ENCODE results near the gene NUDT8.
"Not testable (repeated sequence)": the region's sequence is repeated elsewhere in the genome, so short reads cannot be mapped to it uniquely, and the experiment has no call there.

Gene NUDT8, protein sequence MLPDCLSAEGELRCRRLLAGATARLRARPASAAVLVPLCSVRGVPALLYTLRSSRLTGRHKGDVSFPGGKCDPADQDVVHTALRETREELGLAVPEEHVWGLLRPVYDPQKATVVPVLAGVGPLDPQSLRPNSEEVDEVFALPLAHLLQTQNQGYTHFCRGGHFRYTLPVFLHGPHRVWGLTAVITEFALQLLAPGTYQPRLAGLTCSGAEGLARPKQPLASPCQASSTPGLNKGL

DNA sequence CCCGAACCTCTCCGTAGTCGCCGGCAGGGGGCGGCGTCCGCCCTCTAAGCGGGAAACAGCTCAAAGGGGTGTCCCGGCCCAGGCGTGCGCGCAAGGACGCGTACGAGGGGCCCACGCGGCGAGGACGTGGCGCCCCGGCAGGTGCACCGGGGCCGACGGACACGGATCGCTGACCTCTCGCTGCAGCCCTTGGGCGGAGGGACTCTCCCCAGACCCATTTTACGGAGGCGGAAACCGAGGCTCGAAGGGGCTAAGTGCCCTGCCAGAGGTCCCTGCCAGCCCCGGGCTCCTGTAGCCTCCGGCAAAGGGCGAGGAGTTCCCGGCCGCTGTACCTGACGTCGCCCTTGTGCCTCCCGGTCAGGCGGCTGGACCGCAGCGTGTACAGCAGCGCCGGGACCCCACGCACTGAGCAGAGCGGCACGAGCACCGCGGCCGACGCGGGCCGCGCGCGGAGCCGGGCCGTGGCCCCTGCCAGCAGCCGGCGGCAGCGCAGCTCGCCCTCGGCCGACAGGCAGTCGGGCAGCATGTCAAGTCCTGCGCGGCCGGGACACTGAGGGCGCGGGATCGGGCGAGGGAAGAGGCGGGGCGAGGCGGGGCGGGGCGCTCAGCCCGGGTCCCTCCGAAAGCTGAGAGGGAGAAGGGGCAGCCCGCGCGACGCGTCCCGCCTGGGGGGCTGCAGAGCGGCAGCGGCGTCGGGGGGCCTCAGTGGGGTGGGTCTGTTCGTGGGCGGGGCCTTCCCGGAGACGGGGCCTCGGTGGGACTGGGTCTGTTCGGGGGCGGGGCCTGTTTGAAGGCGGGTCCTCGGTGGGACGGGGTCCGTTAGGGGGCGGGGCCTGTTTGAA is at the start of gene NUDT8:
Gene NUDT8 (minus strand): TSS at position 552 of the 842 bp plus-strand sequence. CDS start 26 bp downstream, at position 526.
- DNase-seq: peak; percentile 76

DNA sequence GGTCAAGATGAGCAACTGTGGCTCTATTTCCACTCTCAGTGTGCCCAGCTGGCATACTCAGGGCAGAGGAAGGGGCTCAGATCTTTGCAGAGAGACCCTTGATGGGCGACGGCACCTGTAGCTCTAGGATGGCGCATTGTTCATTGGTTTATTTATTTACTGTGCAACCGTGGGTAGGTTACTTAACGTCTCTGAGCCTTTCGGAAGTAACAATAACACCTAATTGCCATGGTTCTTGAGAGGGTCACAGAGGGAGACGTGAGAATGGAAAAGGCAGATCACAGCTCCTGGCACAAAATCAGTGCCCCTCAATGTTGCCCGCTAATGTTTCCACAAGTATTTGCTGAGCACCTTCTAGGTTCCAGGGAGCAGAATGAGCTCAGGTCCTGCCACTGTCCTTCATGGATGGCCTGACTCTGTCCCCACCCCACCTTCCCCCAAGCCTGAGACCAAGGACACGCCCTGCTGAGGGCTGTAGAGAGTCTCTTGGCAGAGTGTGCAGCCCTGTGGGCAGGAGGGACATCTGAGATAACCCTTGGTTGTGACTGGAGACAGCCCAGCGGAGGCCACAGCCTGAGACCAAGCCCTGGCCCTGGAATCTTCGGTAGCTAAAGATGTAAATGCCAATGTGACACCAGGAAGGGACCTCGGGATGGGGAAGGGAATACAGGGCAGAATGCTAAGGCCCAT is 45.5 kb upstream of the NUDT8 start:
- DNase-seq: no peak

DNA sequence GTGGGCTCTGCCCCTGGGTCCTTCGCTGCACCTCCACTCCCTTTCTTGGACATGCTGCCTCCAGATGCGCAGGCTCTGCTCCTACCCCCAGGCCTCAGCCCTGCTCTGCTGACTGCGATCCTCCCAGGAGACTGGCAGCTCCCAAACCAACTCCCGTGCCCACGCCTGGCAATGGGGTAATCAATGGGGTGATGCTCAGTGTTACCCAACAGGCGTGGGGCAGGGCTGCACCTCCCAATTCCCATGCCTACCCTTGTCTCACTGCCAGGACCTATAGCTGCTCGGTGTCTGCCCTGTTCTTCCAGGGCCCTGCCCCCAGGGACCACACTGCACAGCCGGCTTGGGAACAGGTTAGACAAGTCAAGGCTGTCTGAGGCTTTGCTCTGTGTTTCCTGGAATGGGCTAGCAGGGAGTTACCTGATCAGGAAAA is 44.7 kb upstream of the NUDT8 start, which contains the start of gene ALDH3B2:
Gene ALDH3B2 (minus strand): TSS at position 182 of the 430 bp plus-strand sequence. CDS start 7,688 bp downstream, outside the sequence.
- no peak for DNase-seq

DNA sequence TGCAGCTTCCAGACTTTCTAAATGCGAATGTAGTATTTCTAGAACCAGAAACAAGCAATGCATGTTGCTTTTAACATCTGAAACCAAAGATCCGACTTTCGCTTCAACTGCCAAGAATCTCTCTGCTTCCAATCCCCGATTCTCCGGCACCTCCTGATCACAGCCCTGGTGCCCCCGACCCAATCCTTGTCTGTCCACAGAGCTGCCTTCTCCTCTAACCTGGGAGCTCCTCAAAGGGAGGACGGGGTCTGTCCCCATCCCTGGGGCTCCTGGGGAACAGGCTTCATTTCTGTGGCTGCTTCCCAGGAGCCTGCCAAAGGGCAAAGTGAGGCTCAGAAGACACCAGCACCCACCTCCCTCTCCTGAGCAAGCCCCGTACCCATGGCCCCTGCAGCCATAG is 44.2 kb upstream of the NUDT8 start:
- DNase-seq: no peak

DNA sequence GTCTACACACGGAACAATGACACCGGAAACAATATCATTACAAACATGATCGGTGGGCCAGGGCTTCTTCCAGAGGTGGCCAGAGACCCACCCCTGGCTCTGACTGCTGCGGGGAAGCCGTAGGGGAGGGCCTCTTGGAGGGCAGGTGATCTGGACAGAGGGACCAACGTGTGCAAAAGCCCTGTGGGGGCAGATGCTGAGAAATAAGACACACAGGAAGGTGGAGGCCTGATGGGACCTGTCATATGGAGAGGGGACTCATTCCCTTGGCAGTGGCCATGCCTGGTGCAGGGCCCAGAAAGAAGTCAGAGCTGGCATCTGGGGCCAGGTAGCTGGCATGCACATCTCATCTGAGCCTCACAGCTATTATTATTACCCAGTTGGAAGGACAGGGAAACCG is 43.6 kb upstream of the NUDT8 start:
- no peak for DNase-seq

DNA sequence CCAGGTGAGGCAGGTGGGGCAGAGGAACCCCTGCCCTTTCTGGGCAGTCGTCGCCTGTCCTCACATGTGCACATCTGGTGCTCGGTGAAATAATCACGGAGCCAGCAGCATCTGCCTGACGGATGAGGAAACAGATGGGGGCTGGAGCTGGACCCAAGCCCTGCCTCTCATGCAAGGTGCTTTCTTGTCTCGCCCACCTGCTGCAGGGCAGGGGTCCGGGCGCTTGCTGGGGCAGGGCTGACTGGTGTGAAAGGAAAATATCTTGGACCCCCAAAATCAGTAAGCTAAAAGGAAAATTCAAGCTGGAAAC is 41.4 kb upstream of the NUDT8 start:
- no peak for DNase-seq

DNA sequence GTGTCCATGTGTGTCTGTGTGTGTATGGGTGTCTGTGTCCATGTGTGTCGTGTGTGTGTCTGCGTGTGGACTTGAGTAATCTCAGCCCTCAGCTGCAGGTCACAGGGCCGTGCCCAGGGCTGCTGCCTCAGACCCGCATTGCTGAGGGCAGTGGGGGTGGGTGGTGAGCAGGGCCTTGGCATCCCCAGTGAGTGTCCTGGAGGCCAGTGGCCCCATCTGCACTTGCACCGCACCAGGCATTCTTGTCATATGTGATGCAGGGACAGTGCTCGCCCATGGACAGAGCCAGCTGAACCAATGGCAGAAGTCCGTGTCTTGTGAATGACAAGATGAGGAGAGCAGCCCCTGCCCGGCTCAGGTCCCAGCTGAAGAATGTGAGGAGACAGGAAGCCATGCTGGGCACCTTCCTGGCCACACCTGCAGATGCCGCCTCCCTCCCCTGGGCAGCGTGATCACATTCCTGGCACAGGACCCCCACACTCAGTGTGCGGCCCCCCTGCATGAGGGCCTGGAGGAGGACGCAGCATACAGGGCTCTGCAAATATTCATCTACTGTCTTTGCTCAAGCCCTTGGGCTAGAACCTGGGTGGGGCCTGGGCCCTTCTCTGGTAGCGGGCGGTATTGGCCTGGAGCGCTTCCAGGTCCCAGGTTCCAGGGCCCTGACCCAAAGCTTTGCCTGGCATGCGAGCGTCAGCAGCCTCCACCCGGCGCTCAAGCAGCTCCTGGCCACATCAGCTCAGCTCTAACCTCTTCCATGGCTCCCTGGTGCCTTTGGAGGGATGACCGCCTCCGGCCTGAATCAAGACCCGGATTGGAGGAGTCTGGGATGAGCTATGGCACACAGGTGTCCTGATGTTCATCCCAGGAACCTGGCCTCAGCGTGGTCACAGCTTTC is 40.8 kb upstream of the NUDT8 start:
- no peak for DNase-seq

DNA sequence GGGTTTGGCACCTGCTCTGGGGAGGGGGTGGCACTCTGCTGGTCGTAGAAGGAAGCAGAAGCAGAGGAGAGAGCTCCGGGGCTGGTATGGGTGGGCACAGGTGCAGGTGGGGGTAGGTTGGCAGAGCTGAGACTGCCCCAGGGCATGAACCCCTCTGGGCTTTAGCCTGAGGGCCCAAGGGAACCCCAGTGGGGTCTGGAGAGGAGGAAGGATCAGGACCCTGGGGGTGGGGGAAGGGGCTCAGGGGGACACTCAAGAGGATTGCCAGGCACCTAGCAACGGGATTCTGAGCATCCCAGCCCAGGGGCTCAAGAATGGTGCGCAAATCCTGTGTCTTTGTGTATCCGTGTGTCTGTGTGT is 38.4 kb upstream of the NUDT8 start:
- no peak for DNase-seq

DNA sequence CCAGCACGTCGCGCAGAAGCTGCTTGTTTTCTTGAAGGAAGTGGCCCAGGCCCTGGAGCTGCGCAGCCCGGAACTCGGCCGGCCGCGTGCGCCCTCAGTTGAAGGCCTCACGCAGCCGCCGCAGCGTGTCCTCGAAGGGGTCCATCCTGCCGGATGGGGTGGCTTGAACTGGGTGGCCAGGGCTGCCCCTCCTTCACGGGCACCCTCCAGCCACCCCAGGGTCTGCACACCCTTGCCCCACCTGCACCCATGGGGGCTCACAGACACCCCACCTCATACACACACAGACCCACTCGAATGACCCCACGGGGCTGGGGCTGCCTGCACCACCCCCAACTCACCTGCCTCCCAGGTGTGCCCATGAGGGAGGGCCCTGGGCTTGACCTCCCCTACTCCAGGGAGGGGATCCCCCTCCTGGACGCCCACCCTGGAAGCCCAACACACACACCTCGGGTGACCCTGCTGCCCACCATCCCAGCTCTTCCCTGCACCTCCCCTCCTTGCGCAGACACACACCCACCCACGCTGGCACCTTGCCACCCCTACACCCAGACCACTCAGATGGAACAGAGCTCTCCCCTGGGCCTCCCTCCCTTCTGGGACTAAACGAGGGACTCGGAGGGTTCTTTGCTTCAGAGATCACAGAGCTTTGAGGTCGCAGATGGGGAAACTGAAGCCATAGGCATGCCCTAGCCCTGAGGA is 37.9 kb upstream of the NUDT8 start:
- DNase-seq: no peak

DNA sequence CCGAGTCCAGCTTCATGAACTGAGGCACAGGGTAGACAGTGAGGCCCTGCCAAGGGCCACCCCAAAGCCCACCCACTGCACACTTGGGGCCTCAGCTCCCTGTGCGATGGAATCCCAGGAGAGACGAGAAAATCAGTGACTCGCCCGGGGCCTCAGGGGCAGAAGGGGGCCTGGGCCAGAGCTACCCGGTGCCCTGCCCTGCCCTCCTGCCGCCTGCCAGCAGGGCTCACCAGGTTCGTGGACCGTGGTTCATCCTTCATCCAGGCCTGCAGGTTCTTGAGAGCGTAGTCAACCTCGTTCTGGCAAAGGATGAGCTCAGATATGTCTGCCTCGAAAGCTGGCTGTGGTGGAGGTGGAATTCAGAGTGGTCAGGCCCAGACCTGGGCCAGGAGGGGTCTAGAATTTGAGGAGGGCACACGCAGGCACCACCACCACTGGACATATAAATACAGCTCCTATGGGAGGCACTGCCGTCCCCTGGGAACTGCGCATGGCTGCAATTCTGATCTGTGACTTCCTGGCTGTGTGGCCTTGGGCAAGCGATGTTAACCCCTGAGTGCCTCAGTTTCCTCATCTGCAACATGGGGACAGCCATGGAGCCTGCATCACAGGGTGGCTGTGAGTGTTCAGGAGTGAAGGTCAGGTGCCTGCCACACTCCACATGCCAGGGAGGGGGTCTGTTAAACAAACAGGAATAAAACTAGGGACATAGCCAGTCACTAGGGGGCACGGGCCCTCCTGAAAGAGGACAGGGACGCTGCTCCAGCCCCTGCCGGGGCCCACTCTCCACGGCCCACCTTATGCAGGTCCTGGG is 37.1 kb upstream of the NUDT8 start:
- DNase-seq: no peak

DNA sequence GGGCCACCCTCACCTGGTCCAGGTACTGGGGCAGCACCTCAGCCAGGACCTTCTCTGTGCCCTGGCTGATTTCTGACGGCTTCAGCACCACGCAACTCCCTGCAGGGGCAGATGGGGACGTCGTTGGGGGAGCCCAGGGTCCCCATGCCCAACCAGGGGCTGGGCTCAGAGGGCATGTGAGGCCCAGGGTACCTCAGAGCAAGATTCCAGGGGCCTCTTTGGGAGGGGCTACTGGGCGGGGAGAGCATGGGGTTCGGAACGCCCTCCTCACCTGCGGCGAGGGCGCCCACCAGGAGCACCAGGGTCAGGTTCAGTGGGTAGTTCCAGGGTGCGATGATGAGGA is 36.5 kb upstream of the NUDT8 start:
- DNase-seq: no peak

DNA sequence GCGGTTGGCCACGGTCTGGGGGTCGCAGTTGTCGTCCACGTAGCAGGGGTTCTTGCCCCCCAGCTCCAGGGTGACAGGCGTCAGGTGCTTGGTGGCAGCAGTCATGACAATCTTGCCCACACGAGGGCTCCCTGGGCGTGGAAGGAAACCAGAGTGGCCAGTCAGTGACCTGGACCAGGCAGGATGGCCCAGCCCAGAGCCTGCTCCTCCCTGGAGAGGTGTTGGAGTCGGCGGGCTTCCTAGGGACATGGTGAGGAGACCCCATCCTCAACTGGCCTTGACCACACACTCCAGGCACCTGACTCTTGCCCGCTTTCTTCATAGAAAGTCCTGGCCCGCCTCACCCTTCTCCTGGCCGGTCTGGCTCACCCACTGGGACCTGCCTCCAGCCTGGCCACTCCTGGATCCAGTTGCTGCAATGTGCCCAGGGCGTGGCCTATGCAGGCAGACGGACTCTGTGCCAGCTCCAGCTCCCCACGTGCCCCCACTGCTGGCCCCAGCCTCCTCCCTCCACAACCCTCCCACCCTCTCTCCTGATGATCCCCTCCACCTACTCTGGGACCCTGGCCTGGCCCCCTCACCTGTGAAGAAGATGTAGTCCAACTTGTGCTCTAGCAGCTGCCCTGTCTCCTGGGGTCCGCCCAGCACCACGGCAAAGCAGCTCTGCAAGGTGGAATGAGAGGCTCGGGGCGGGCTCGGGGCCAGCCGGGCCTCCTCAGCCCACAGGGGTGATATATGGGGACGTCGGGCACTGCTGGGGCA is 36.0 kb upstream of the NUDT8 start:
- no peak for DNase-seq

DNA sequence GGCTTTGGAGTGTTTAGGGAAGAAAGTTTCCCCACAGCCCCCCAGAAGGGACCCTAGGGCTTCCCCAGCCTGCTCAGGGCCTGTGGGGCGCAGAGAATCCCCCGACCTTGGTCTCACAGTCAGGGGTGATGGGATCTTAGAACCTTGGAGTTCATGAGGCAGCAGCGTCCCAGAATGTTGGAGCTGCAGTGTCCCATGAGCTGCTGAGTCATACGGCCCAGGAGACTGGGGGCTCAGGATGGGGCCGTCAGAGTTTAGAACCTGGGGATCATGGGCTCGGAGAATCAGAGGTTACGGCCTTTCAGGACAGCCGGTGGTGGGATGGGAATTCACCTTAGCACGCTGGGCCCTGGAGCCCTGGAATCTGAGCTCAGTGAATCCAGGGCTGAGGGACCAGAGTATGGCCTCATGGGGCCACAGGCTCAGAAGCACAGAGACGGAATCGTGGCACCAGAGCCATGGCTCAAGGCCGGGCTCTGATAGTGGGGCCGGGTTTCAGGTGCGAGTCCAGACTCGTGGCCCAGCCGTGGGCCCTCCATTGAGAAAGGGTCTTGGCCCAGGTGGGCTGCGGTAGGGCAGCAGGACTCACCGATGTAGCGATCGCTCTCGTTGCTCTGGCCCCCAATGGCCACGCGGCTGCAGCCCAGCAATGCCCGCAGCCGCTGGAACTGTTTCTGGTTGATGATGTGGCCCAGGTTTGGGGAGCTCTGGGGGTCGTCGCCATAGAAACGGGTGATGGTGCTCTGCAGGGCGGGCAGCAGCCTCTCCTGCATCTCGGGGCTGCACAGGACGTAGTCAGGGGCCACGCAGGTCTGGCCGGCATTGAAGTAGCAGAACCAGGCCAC is 35.2 kb upstream of the NUDT8 start:
- DNase-seq: no peak

DNA sequence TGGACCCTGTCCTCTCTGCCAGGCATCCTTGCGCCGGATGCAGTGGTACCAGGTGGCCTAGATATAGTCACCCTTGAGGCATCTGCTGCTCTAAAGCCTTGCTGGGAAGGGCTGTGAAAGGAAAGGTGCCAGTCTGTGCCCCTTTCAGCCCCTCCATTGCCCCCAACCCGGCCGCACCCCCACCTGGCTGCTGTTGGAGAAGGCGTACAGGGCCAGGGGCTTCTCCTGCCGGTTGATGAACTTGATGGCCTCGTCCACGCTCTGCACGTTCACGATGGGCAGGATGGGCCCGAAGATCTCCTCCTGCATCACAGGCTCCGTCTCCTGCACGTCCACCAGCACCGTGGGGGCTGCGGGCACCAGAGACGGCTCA is 34.5 kb upstream of the NUDT8 start:
- DNase-seq: no peak

DNA sequence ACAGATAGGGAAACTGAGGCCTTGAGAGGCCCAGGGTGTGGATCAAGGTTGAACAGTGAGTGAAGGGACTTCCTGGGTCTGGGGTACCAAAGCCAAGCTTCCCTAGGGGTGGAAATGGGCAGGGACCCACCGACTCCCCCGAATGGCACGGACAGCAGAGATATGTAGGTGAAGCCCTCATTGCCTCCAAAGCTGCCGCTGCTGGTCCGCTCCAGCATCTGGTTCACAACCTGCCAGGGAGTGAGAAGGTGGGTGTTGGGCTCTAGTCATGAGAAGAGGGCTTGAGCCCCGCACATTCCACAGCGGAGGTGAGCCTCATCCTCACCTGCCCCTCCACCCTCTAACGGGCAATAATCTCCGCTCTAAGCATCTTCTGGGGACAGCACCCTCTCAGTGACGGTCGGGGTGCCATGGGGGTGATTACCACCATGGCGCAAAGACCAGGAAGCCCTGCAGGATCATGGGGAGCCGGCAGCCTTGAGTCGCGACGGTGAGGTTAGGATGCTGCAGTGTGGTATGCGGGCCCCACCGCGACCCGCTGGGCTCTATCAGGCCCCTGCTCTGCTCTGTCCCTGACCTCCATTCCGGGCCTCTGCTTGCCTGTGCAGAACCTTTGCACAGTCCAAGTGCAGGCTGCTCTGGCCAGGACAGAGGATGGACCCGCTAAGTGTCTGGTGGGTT is 33.9 kb upstream of the NUDT8 start:
- DNase-seq: no peak

DNA sequence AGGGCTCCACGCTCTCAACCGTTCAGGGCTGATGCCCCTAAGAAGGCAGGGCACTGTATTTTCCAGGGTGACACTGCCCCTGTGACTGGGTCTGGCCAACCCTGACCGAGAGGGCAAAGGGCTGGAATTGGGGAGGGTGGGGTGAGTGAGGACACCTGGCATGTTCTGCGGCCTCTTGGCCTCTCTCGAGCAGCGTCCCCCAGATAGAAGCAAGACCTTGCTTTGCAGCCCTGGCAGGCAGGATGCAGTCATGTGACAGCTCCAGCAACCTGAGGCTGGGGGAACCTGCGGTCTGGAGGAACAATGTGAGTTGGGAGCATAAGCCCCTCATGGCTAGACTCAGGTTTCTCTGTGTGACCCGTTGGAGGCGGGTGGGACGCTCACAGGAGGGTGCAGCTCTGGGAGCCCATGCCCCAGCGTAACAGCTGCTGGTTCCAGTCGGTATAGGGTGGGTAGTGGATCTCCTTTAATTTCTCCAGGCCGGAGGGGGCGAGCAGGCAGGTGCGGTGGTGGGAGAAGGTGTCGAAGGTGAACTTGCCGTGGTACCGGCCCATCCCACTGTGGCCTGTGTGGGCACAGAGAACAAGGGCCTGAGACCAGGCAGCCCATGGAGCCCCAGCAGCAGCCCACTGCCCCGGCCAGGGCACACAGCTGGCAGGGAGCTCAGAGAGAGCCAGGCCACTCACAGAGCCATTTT is 33.2 kb upstream of the NUDT8 start:
- DNase-seq: no peak

DNA sequence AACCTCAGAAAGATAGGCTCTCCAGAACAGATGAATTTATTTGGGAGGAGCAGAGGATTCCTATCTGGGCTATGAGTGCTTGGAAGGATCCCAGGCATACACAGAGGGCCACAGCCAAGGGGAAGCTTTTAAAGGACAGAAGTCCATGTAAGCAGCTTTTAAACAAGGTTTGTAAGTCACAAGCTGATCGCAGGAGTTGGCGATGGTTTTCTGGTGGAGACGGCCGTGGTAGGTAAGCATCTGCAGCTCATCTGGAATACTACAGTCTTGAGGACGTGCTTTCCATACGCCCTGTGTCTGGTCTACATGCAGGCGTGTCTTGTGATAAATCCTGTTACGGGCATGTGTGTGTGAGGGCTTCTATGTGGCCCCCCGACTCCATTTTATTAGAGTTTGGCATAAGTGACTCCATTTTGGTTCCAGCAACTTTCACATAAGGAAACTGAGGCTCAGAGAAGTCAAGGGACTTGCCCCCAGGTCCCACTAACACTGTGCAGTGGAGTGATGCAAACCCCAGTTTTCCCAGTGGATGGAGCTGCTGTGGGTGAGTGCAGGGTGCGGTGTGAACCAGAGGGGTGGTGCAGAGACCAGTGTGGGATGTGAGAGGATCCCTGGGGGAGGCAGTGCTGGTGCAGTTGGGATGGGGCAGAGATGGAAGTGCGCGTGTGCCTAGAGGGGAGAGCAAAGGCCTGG is 32.6 kb upstream of the NUDT8 start:
- DNase-seq: no peak

DNA sequence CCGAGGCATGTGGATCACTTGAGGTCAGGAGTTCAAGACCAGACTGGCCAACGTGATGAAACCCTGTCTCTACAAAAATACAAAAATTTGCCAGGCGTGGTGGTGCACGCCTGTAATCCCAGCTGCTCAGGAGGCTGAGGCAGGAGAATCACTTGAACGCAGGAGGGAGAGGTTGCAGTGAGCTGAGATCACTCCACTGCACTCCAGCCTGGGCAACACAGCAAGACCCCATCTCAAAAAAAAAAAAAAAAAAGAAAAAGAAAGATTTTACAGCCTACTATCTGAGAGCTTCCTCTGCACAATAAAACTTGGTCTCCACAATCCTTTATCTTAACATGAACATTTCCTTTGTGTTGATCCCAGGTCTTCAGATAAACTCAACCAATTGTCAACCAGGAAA is 31.0 kb upstream of the NUDT8 start:
- not testable (repeated sequence) for DNase-seq
